HG03103 (cell line): ENCODE measurements around the gene RPL37A.

Experiments used
- ATAC-seq: cut with Tn5 transposase; IDR thresholded peaks from one replicate; pipeline ENCODE4 v1.9.1; 2021; ENCODE audit warnings: low read depth; ENCODE audit not compliant: unreplicated experiment

RPL37A gene

DNA sequence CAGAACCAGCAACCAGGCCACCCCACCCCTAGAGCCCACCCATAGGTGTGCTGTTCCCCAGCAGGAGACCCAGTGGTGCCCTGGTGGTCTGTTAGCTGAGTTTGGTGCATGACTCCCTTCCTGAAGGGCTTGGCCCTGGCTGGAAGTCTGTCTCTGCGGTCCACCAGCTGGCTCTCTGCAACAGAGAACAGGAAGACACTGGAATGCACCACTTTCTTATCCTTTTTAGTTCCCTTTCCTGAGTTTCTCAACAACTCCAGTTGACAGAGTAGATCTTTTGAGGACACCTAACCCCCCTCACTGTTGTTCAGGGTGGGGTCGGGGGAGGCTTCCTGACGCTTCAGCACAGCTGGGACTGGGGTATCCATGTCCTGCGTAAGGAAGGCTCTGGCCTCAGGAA is 11.9 kb upstream of the RPL37A start:
- ATAC-seq, result no peak

DNA sequence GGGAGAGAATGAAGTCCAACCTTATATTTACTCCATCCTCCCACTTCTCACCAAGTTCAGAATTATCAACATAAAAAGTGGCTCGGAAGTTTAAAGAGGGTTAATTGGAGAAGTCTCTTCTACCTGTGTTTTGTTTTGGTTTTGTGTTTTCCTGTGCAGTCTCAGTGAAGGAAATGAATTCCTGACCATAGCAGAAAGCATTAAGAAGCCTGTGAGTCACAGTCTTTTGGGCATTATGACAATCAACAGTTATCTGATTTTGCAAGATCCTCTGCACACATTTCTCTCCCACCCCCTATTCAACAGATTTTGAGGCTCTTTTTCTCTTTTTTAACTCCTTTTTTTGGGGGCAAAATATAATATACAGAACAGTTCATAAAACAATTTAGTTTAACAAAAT is 8.6 kb upstream of the RPL37A start:
- ATAC-seq, result no peak

DNA sequence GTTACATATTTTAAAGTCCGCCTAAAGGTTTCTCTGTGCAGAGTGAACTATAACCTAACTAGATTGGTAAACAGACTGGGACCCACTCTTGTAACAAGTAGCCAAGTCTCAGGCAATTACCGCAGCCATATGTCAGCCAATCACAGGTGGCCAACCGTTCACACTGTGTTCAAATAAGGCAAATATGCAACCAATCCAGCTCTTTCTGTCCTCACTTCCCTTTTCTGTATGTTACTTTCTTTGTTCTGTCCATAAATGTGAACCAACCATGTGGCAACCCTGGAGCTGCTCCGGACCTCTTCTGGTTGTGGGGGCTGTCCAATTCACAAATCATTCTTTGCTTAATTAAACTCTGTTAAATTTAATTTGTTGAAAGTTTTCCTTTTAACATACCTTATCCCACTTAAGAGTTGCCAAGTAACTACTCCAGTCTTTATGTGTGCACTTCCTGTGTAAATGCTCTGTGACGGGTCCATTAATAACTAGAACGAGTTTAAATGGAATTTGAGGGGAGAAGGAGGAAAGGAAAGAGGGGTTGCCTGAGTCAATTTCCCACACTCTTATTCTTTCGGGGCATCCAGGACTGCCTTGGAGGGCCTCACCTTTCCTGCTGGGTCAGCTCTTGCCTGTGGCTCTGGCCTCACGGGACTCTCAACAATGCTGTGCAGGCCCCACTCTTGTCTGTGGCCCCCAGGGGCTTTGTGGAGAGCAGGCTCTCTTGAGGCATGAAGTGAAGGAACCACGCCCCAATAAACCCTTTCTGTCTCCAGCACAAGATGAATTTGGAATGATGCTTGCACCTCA is 6.6 kb upstream of the RPL37A start:
- ATAC-seq, result peak; percentile 76

DNA sequence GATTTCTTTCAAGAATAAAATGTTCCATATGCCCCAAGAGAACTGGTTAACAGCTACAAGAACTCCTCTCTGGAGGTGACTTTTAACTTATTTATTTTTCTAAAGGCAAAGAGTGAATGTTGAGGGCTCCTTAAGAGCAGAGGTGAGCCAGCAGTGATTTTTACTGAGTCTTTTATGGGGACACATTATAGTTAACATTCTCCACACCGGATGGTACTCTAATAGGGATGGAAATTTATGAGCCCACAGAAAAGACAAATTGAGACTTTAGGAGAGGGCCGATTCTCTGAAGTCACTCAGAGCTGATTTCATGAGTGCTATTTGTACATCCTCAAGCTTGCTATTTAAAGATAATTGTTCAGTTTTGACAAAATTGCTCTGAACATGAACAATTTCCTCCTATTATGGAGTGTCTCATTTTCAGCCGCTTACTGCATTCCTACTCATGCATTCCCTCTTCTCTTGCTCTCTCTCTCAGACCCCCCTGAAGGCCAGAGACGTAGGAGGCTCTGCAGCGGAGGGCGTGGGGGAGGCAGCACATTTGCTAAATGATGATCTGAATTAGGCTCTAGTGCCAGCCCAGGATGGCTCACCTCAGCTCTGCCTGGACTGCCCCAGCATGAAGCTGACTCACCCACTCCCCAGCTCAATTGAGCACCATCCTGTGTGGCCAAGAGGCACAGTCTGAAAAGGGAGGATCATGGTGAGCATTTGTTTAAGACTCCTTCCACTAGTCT is 5.9 kb upstream of the RPL37A start:
- no peak for ATAC-seq

DNA sequence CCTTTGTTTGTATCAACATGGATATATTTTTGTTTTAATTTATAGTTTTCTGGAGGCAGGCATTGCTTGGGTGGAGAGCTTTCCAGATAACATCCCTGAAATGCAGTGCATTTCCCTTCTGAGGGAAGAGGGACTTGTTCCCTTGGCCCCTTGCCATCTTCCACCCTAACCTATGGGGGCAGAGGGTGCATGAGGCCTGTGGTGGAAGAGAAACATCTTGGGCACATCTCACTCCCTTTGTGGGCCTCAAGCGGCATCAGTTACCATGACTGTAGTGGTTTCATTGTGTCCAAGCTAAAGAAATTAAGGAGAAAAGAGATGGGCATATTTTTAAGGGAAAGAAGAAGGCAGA is 5.3 kb upstream of the RPL37A start:
- ATAC-seq, result no peak

DNA sequence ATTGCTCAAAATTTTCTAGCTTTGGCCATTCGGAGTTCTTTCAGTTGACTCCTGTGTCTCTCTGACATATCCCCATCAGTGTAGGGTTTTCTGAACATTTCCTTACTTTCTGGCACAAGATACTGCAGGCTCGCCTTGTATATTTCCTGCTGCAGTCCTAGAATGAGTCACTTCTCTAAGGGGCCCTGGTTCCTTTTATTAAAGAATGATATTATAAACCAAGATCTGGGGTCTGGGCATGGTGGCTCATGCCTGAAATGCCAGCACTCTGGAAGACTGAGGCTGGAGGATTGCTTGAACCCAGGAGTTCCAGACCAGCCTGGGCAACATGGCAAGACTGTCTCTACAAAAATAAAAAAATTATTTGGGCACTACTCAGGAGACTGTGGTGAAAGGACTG is 3.0 kb upstream of the RPL37A start:
- ATAC-seq, result no peak

DNA sequence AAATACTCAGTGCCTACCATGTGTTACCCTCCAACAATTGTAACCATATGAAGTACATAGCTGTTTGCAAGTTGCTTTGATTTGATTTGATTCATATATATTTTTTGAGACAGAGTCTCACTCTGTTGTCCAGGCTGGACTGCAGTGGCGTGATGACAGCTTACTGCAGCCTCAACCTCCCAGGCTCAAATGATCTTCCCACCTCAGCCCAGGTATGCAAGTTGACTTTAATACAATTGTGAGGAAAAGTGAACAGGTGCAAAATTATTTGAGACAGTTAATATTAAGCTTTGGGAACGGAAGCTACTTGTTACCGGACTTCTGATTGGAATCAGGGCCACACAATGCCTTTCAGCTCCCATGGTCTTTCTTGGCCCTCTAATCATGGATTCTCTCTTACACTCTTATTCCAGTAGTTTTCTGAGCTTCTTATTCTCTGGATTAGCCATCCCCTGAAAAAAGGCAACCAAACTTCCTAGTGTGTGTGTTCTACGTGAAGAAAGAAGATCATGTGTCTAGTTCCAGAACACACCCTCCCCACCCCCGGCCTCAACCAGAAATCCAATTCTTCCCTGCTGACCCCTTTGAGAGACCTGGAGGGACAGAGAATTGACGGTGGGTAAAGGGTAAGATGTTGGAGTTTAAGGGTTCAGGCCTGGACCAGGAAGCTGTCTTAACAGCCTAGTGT is 1.1 kb upstream of the RPL37A start:
- ATAC-seq, result no peak

DNA sequence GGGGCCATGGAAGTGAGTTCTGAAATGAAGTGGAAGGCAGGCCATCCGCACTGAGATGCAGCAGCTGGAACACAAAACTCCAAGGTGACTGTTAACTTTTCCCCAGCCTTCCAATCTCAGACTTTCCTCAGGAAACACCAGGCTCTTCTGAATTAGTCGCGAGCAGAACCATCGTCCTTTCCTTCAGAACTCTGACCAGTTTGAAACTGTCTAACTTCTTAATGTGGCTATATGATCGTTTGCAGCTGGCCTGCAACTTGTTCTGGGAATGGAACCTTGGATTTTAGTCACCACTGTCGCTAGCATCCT is 620 bp upstream of the RPL37A start:
- no peak for ATAC-seq

DNA sequence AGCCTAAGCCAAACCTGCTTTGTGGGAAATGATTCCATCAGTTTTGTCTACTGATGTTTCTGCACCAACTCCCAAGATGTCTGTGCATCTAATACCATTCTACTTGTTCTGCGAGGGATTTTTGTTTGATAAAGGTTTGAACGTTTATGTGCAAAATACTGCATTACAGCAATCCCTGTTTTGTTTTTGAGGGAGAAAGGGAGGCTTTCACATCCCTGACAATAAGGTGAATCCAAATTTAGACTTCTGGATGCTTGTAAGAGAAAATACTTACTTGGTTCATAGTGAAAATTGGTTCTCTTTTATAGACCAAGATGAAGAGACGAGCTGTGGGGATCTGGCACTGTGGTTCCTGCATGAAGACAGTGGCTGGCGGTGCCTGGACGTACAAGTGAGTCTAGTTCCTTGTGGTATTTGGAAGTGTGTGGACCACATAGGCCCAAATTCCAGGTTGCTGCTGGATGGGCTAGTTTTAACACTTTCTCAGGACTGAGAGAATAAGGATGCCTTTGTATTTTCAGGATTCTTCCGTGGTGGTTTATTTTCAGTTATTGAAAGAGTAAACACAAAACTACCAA is 1.1 kb downstream of the RPL37A start:
- no peak for ATAC-seq

DNA sequence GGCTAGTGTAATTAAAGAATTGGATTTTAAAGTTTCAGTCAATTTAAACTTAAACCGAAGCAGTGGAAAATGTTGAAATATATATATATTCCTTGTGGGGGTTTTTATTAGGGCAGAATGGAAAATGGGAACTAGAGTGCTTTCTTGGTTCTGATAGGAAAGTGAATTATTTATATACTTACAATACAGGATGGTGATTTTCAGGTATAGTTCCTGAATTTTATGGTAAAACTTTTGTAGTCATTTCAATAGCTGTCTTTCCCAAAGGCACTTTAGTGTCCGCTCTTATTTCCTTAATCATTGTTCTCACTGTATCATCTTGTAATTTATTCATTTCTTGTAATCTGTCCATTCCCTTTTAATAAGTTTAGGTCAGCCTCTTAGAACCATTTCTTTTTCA is 1.9 kb downstream of the RPL37A start:
- ATAC-seq, result no peak

- no peak for ATAC-seq
Measured at GRCh38 chr2:216501854-216502253, 3.2 kb downstream of the RPL37A start.

DNA sequence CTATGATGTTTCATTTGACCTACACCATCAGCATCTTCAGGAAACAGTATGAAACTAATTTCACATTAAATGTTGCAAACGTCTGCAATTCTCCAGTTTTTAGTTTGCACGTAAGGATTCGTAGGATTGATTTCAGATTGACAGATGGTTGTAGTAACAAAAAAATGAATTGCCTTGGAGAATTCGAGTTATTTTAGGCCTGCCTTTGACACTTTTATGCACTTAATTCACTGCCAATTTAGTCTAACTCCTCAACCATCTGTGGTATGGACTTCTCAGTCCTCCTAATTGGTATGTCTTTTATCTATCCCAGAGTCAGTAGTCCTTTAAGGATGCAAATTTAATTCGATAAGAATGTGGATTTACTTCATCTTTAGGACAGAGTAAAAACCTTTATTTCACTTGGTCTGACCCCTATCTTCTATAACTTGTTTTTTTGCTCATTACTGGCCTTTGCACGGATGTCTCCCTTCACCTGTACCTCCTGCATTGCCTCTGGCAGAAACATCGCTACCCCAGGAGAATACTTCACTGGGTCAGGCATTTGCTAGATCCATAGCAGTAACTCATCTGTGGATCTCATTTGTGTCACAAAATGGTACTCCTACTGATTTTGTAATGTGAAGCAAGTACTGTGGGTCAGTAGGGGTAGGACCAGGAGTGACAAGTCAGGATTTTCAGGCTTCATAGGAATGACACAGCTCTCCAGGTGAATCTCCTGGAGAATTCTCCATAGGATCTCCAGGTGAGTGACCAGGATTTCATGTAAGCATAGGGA is 3.9 kb downstream of the RPL37A start:
- ATAC-seq, result no peak

DNA sequence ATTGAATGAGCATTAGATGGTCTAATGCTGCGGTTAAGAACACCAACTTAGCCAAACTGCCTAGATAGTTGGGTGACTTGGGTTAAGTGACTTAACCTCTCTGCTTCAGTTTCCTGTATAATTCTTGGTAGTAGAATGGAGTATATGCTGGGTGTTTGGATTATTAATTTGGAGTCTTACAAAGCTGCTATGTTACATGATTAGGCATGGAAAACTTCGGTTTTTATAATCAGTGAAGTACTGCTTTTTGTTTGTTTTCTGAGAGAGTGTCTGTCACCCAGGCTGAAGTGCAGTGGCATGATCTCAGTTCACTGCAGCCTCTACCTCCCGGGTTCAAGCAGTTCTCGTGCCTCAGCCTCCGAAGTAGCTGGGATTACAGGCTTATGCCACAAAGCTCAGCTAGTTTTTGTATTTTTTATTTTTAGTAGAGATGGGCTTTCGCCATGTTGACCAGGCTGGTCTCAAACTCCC is 4.5 kb downstream of the RPL37A start:
- ATAC-seq, result no peak

- no peak for ATAC-seq
Measured at GRCh38 chr2:216503697-216504375, 5.2 kb downstream of the RPL37A start.

- no peak for ATAC-seq
Measured at GRCh38 chr2:216504376-216504762, 5.7 kb downstream of the RPL37A start.

GRCh38 chr2:216505133-216506106 is 6.8 kb downstream of the RPL37A start:
- no peak for ATAC-seq

DNA sequence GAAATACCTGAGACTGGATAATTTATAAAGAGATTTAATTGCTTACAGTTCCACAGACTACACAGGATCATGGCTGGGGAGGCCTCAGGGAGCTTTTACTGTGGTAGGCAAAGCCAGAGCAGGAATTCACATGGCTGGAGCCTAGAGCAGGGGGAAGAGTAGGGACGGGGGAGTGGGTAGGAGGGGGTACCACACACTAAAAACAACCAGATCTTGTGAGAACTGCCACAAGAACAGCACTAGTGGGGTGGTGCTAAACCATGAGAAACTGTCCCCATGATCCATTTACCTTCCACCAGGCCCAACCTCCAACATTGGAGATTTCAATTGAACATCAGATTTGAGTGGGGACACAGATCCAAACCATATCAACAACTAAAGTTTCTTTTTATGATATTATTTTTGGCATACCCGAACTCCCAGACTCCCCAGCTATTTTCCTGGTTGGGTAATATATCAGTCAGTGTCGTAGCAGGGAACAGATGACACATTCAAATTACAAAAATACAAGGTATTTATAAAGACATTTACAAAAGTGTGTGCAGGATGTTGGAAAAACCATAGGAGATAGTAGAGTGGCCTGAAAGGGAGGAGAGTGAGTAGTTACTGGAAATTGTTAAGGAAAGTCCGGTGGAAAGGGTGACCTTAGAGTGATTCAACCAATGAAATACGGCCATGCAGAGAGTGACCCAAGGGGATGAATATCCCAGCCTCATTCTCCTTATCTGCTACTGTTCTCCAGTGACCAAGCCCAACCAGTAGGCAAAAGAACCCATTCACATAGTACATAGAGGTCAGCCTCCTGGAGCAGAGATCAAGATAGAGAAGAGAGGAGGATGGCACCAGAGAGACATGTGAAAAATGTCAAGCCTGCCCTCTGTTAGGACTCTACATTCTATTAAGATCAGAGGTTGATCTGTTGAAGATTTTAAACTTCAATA is 8.8 kb downstream of the RPL37A start:
- ATAC-seq, result no peak

DNA sequence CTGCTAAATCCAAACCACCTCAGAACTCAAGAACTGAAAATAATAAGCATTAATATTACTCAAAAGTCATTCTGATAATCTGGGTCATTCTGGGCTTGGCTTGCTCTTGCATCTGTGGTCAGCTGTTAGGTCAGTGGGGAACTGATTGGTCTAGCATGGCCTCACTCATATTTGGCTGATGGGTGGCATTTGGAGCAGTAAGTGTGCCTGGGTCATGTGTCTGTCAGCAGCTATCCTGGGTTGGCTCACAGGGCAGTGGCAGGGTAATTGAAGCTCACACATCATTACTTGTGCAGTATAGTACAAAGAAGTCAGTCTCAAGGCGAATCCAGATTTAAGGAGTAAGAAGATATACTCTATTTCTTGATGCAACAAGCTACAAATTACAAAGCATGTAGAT is 9.6 kb downstream of the RPL37A start:
- no peak for ATAC-seq
